Stimulated activated CD4-positive, alpha-beta T cell treated with anti-CD3 and anti-CD28 coated beads, Interleukin-15, amount 100 ng/mL, for 24 hours (primary cell): ENCODE data around the gene WNK2.

Experiments
- DNase-seq: peaks from one replicate; pipeline ENCODE4 v3.0.0-alpha.2; 2020

WNK2 gene

GRCh38 chr9:93164085-93164484 is 19.9 kb upstream of the WNK2 start:
- no peak for DNase-seq

DNA sequence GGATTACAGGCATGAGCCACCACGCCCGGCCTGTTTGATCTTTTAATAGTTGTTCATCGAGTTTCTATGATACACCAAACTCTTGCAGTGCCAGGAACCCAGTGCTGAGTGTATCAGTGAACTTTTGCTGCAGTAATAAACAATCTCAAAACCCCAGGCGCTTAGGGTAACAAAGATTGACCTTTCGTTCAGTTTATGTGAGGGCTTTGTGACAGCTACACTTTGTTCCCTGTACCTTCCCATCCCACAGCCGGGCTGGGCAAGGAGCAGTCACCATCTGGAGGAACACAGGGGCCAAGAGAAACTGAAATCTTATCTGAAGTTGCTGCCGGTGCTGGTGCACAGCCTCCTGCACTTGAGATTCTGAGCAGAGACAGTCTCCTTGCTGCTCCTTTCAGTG is 17.2 kb upstream of the WNK2 start:
- no peak for DNase-seq

DNA sequence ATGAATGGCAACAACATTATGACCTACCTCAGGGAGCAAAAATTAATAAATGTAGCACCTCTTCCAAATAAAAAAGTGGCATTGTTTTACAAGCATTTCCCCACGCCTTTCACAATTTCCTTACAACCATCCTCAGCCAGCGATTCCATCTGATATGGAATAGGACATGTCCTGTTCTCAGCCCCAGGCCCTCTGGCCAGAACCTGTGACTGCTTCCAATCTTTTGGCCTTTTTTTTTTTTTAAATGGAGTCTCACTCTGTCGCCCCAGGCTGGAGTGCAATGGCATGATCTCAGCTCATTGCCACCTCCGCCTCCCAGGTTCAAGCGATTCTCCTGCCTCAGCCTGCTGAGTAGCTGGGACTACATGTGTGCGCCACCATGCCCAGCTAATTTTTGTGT is 16.8 kb upstream of the WNK2 start:
- no peak for DNase-seq

- no peak for DNase-seq
Measured at GRCh38 chr9:93167838-93168237, 16.1 kb upstream of the WNK2 start.

DNA sequence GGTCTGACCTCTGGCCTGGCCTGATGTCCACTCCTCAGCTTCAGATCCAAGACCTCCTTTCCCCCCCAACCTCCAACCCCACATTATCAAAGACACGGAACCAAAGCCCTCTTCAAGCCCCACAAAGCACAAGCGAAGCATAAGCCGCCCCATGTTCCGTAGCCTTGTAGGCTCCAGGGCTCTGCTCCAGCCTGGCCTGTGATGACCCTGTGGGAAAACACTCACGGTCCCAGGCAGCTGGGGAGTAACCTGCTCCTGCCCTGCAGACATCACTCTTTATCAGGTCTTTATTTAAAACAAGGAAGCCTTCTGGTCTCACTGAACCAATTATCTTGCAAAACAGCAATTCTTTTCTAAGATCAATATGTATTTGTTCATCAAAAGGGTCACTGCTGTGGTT is 15.4 kb upstream of the WNK2 start:
- DNase-seq, result no peak

DNA sequence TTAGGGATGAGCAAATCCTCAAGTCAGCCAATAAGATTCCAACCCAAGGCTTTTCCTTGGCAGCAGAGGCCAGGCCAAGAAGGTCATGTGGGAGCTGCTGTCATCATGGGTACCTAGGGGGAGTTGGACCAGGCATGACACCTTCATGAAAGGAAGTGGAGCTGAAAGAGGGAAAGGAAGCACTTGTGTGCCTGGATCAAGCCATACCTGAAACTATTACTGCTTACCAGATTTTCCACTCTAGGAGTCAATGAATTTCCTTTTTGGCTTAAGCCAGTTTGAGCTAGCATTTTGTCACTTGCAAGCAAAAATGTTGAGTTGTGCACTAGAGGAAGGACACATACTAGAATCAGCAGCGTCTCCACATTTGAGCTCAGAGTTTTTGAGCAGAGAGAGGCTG is 14.5 kb upstream of the WNK2 start:
- DNase-seq, result no peak

DNA sequence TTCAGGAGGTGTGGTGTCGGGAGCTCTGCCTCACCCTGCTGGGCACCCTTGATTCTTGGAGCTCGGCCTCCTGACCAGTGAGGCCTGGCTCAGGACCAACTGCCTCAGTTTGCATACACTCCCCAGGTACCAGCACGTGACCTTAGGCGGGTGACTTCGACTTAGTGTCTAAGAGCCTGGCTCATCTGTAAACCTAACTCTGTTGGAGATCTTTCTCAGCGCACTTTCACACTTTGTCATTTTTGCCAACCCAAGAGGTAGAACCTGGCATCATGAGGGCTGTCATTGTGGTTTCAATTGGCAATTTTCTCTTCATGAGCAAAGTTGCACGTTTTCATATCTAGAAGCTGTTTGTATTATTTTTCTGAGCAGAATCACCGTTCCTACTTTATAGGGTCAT is 13.4 kb upstream of the WNK2 start:
- DNase-seq, result no peak

DNA sequence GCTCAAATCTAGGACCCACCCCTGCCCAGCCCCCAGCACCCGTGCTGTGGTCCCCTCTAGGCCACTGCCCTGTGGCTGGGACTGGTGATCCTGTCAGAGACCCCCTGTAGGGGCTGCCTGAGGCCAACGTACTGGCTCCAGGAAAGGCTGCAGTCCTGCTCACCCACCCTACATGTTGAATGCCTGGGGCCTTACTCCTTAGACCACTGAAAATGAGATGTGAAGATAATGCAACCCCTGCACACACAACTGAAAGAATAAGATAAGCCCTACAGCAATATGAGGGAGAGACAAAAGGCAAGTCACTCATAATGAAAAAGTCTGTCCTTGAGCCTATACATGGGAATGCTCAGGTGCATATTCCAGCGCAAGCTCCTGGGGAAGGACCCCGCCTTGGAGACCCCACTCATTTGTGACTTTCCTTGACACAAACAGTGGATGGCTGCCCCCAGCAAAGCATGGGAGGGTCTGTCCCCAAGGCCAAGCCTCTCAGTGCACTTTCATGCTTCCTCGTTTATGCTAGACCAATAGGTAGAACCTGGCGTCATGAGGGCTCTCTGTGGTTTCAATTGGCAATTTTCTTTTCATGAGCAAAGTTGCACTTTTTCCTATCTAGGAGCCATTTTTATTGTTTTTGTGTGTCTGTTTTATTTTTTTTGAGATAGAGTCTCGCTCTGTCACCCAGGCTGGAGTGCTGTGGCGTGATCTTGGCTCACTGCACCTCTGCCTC is 12.5 kb upstream of the WNK2 start:
- DNase-seq, result no peak

DNA sequence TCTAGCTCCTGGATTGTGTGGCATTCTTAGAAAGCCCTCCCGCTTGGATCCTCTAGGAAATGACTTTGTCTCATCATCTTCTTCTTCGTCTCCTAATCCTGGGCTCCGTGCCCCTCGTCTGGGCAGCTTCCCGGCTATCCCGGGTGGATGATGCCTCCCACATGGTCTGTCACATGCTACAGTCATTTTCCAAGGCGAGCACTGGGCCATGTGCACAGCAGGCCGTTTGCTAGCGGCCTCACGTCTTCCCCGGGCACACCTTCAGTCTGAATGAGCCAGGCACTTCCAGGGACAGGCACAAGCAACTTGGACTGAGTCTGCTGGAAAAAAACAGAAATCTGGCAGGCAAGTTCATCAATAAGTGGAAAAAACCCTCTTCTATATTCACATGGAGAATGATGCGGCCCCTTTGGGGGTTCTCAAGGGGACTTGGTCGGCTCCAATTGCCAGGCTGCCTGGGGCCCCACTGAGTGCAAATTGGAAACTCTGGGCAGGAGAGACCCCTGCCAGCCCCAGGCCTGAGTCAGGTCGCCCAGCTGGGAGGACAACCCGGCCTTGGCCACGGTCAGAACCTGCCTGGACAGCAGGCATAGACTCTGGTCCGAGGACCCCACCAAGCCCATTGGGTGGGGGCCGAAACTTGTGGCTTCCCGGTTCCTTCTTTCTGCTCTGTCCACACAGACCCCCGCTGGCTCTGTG is 11.1 kb upstream of the WNK2 start:
- no peak for DNase-seq

DNA sequence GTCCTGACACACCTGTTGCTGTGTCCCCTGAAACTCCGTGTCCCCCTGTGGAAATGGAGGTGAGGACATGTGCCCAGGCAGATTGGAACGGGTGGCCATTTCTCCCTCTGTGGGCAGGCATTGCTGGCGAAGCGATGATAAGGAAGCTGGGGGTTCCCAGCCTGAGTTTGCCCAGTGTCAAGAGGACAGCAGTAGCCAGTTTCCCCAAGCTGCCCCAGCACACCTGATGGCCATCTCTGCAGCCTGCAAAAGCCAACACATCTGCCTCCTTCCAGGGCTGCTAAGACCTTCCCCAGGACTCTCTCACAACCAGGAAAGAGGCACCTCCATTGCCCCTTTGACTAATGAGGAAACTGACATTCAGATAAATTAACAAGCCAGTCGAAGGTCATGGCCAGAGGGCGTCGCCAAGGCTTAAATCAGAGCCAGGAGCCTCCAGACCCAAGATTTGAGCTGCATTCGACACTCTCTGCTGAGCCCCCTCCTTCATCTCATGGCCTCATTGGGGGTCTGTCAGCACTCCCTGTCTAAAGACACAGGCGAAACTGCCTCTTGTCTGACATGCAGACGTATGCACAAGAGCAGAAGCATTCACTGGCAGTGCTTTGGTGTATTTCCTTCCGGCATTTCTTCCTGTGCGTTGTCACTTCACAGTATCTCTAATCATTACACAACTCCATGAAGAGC is 10.4 kb upstream of the WNK2 start:
- no peak for DNase-seq

DNA sequence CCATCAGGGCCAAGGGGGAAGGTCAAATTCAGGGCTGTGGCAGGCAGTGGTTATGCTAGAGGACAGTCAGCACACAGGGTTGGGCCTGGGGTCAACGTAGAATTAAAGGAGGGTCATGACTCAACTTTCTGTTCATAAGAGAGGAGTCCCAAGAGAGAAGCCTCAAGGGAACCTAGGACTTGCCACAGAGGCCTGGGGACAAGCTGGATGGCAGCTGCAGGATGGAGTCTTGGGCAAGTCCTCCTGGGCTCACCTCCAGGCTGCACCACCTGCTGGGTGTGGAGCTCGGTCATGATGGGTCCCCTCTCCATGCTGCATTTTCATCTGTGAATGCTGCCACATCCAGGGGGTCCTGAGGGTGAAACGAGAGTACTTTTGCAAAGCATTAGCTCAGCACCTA is 9.0 kb upstream of the WNK2 start:
- DNase-seq, result no peak

DNA sequence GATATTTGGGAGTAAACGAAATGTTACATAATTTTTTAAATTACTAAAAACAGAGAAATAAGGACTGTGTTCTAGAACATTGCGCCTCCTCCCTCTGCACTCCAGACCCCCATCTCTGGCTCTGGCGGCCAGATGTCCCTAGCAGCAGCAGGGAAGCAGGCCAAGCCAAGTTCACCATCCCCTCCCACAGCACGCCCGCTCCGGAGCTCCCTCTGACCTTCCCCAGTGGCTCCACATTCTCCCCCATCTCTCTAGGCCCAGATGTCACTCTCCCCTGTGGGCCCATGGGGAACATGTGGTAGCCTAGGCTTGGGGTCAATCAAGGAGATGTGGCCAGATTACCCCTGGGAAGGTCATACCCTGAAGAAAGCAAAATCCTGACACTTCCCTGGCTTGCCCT is 6.3 kb upstream of the WNK2 start:
- no peak for DNase-seq

- no peak for DNase-seq
Measured at GRCh38 chr9:93178851-93179786, 4.8 kb upstream of the WNK2 start.

GRCh38 chr9:93180938-93181337 is 3.0 kb upstream of the WNK2 start:
- DNase-seq, result no peak

DNA sequence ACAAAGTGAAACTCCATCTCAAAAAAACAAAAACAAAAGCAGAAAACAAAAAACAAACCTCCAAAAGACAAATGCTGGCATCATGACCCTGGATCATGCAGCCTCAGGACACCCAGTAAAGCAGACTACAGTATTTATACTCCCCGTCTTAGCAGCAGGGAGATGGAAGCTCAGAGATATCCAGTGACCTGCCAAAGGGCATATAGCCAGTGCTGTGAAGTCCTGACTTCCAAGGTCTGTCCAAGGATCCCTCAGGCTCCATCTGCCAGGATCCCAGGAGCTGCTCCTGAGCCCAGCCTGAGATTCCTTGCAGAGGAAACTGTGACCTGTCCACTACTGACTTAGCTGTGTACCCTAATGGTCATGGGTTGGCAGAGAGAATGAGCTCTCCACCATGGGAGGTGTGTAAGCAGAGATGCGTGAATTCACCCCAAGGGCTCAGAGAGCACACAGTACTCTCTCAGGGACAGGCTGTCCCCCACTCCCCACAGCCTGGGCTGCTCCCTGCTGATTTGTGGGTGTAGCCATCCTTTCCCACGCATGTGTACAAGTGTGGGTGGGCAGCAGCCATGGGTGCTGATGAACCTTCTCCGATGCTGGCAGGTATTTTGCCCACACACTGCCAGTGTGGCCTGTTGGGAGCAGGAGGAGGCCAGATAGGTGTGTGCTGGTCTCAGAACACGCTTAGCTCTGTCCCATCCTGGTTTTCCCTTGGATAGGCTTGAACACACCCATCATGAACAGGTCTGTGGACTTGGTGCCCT is 2.1 kb upstream of the WNK2 start:
- DNase-seq, result no peak

GRCh38 chr9:93182572-93182971 is 1.4 kb upstream of the WNK2 start:
- DNase-seq, result no peak

DNA sequence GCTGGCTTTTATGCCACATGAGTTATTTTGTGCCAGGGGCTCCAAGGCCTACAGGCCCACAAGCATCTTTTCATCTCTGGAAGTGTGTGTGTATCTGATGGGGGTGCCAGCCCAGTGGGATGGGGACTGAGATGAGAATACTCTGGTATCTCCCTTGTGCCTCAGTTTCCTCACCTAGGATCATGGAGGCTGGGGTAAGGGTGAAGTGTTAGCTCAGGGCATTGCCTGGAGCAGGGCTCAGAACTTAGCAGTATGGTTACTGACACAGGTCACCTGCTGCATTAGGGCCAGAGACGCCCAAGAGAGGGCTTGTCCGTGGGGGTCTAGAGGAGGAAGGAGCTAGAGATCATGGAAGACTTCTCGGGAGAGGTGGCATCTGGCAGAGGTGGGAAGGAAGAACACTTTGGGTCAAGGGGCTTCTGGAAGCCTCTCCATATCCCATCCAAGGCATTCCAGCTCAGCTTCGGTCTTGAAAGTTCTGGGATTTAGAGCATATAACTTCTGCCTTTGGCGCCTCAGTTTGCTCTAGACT is 742 bp upstream of the WNK2 start:
- DNase-seq, result no peak

GRCh38 chr9:93184432-93185265 is 710 bp downstream of the WNK2 start:
- peak; percentile 40 for DNase-seq

DNA sequence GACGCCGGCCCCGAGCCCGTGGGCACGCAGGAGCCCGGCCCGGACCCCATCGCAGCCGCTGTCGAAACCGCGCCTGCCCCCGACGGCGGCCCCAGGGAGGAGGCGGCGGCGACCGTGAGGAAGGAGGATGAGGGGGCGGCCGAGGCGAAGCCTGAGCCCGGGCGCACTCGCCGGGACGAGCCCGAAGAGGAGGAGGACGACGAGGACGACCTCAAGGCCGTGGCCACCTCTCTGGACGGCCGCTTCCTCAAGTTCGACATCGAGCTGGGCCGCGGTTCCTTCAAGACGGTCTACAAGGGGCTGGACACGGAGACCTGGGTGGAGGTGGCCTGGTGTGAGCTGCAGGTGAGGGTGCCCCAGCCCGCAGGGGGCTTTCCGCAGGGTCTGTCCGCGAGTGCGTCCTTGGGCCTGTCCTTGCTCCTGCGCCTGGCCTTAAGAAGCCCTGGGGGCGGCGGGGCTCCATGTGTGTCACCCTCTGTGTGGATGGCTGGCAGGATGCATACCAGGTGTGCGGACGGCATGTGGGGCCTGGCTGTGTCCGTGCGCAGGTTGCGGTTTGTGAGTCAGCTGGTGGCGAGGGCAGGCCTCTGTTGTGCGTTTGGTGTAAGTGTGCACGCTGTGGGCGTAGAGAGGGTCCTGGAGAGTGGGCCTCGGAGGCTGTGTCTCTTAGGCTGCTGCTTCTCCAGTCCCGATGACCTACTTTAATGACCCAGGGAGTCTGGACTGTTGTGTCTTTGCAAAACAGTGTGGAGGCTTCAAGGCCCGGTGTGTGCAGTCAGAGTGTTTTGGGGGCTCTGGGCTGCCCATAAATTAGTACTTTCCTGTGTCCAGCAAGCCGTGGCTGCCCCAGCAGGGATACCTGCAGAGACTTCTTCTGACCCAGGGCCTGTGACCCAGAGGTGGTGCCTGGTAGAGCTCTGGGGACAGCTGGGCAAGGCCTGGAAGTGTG is 1.6 kb downstream of the WNK2 start:
- no peak for DNase-seq
